ENCODE measurements around the gene SPOCK2.

Gene SPOCK2

DNA sequence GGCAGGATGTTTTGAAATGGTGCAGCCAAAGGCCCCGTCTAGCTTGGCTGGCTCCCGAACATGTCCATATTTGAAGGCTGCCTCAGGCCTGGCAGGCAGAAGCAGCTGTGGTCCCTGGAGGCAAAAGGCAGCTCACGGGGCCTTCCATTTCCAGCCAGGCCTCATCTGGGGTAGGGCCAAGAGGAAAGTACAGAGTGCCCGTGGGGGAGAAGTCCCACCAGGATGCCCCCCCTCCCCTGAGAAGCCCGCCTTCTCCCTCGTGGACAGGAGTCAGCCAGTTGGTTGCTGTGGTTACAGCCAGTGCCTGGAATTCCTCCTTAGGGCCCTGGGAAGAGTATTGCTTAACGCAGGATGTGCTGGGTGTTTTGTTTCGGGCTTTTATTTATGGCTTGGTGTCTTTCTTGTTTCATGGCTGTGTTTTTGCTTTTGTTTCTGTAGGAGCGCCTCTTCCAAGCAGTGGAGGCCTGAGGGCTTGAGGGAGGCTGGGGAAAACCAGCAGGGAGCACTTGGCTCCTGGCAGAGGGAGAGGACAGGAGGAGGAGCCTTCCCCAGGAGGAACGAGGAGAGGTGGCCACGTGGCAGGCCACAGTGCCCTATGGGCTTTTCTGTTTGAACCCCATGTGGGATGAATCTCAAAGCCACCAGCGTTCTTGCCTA lies 78.8 kb downstream of the SPOCK2 start:
- no peak for DNase-seq (ENCODE audit: low spot score)

DNA sequence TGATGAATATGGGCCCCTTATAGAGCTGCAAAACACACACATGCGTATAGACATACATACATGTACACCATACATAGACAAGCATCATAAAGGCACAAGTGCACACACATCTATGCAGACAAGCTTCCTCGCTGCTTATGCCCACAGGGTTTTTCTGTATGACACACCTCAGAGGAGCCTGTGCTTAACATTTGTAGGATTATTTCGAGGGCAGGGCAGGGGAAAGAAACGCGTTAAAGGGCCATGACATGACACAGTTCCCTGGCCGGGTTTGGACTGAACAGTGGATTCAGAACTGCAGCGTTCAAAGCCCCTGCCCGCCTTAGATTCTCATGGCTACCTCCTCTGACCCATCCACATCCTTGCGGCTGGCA lies 79.3 kb downstream of the SPOCK2 start:
- no peak for DNase-seq (ENCODE audit: low spot score)
